Testis (tissue), 2 donors: Measurements from ENCODE around the gene DCST2.

Experiments used
- POLR2A ChIP-seq: fragments of 450-650 bp; IDR thresholded peaks from one replicate; pipeline ENCODE4 v1.6.1; 2017; ENCODE audit warnings: antibody characterized with exemption, mild to moderate bottlenecking, moderate library complexity
- TF ChIP-seq, protein P1 (sequence below), 3 experiments: fragments of 450-650 bp in 2 of 3; fragments of 200-600 bp in 1 of 3; sonication (generic) in 1 of 3; IDR thresholded peaks; one replicate each; pipeline ENCODE4 v1.5.1; 2016 to 2019; ENCODE audit warnings: antibody characterized with exemption in 3 of 3, mild to moderate bottlenecking in 2 of 3, moderate library complexity in 1 of 3

DNA sequence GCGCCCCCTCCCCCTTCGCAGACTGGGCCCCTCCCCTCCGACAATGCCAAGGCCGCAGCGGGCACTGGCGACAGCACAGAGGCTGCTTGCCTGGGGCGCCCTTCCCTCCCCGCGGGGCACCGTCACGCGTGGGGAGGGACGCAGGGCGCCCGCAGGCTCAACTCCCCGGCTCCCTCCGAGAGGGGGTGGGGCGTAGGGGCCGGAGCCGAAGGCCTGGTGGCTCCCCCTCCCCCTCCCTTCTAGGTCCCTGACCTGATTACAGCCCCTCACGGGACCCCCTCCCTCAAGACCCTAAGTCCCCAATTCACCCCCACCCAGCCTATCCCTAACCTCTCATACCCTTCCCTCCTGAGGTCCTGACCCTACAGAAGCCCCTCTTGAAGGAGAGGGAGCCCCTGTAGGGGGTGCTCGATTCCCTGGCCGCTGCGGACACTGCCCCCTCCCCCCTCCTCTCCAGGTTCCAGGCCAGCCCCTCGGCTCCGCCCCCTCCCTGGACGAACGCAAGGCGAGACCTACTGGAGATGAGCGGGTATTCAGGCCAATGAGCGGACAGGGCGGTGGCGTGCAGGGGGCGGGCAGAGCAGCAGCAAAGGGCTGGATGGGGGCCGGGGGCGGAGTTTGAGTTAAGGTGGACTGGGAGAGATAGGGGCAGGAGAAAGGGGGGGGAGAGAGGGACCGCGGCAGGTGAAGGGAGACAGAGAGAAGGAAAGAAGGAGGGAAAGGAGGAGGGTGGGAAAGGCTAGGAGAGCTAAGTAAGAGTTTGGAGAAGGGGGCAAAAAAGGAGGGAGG lies 31.7 kb downstream of the DCST2 start:
- TF ChIP-seq, protein P1, sequence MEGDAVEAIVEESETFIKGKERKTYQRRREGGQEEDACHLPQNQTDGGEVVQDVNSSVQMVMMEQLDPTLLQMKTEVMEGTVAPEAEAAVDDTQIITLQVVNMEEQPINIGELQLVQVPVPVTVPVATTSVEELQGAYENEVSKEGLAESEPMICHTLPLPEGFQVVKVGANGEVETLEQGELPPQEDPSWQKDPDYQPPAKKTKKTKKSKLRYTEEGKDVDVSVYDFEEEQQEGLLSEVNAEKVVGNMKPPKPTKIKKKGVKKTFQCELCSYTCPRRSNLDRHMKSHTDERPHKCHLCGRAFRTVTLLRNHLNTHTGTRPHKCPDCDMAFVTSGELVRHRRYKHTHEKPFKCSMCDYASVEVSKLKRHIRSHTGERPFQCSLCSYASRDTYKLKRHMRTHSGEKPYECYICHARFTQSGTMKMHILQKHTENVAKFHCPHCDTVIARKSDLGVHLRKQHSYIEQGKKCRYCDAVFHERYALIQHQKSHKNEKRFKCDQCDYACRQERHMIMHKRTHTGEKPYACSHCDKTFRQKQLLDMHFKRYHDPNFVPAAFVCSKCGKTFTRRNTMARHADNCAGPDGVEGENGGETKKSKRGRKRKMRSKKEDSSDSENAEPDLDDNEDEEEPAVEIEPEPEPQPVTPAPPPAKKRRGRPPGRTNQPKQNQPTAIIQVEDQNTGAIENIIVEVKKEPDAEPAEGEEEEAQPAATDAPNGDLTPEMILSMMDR (IDR thresholded peaks at IDR 0.05) = peak in 2 of 3 experiments; percentile 17 to 25
- peak; percentile 53 for TF ChIP-seq POLR2A
